ENCODE results near the gene APOD.
"Not testable (repeated sequence)": the region's sequence is repeated elsewhere in the genome, so short reads cannot be mapped to it uniquely, and the experiment has no call there.

APOD gene

GRCh38 chr3:195617784-195618659 is 34.3 kb upstream of the APOD start:
- DNase-seq: not testable (repeated sequence)

- not testable (repeated sequence) for DNase-seq
Observed at GRCh38 chr3:195617134-195617533, 33.4 kb upstream of the APOD start.

DNA sequence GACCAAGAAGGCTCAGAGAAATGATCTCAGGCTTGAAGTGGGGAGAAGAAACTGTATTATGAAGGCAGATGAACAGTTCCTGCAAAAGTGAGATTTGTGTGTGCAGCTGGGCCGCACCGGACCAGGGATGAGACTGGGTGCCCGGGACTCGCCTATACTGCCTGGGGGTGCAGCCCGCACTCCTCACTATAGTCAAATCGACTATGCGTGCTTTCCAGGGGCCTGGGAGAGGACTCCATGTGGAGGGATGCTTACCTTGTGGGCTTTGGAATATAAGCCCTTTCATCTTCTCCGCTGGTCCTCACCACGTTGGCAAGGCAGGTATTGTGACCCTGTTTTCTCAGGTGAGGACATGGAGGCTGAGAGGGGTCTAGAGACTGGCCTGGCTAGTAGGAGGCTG is 32.9 kb upstream of the APOD start:
- DNase-seq: no peak

DNA sequence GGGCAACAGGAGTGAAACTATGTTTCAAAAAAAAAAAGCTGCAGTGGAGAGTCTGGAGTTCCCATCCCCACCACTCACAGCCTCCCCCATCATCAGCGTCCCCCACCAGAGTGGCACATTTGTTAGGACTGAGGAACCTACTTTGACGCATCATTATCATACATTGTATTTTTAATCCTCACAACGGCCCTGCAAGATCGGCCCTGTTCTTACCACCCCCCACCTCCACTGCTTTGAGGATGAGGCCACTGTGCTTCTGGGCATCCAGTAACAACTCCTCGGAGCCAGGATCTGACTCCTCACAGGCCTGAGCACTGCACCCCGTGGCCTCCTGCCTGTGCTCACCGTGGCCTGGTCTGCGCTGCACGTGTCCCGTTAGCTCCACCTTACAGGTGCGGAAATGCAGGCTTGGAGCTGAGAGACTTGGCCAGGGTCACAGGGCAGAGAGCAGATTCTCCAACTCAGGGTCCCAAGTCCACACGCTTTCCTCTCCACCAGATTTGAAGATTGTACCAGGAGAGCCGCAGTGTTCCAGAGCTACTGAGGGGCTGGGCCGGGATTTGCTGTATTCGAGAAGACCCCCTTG is 32.3 kb upstream of the APOD start:
- DNase-seq: not testable (repeated sequence)

GRCh38 chr3:195614672-195615504 is 31.1 kb upstream of the APOD start:
- DNase-seq: not testable (repeated sequence)

- no peak for DNase-seq
Observed at GRCh38 chr3:195613468-195614069, 29.8 kb upstream of the APOD start.

GRCh38 chr3:195612075-195612800 is 28.5 kb upstream of the APOD start:
- no peak for DNase-seq

- DNase-seq: no peak
Observed at GRCh38 chr3:195609229-195609628, 25.5 kb upstream of the APOD start.

- DNase-seq: not testable (repeated sequence)
Observed at GRCh38 chr3:195601785-195602184, 18.0 kb upstream of the APOD start.

DNA sequence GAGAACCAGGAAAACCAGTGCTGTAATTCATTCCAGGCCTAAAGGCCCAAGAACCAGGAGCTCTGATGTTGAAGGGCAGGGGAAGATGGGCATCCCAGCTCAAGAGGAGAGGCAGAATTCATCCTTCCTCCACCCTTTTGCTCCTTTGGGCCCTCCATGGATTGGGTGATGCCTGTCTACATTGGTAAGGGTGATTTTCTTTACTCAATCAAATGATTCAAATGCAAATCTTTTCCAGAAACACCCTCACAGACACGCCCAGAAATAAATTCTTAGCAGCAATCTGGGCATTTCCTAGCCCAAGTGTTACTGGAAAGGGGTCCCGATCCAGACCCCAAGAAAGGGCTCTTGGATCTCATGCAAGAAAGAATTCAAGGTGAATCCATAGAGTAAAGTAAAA is 17.6 kb upstream of the APOD start:
- DNase-seq: no peak

DNA sequence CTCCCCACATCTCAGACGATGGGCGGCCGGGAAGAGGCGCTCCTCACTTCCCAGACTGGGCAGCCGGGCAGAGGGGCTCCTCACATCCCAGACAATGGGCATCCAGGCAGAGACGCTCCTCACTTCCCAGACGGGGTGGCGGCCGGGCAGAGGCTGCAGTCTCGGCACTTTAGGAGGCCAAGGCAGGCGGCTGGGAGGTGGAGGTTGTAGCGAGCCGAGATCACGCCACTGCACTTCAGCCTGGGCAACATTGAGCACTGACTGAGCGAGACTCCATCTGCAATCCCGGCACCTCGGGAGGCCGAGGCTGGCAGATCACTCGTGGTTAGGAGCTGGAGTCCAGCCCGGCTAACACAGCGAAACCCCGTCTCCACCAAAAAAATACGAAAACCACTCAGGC is 16.2 kb upstream of the APOD start:
- DNase-seq: not testable (repeated sequence)

DNA sequence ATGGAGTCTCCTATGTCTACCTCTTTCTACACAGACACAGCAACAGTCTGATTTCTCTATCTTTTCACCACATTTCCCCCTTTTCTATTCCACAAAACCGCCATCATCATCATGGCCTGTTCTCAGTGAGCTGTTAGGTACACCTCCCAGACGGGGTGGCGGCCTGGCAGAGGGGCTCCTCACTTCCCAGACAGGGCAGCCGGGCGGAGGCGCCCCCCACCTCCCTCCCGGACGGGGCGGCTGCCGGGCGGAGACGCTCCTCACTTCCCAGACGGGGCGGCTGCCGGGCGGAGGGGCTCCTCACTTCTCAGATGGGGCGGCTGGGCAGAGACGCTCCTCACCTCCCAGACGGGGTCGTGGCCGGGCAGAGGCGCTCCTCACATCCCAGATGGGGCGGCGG is 15.8 kb upstream of the APOD start:
- not testable (repeated sequence) for DNase-seq

GRCh38 chr3:195597848-195598247 is 14.1 kb upstream of the APOD start:
- no peak for DNase-seq

DNA sequence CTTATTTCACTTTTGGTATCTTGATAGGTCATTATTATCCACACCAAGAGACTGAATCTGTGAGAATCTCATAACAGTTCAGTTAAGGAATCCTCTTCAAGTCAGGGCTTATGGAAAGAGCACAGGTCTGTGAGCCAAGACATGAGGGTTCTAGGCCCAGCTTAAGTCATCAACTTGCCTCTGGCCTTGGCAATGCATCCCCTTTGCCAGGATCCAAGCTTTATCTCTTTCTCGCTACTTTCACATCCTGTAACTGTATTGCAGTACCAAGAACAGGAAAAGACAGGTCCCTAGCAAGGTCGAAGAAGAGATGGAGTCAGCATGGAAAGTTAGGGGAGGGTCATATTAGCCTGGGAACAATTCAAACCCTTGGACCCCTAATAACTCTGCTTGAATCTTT is 13.5 kb upstream of the APOD start:
- no peak for DNase-seq

GRCh38 chr3:195596765-195597171 is 13.0 kb upstream of the APOD start:
- no peak for DNase-seq

DNA sequence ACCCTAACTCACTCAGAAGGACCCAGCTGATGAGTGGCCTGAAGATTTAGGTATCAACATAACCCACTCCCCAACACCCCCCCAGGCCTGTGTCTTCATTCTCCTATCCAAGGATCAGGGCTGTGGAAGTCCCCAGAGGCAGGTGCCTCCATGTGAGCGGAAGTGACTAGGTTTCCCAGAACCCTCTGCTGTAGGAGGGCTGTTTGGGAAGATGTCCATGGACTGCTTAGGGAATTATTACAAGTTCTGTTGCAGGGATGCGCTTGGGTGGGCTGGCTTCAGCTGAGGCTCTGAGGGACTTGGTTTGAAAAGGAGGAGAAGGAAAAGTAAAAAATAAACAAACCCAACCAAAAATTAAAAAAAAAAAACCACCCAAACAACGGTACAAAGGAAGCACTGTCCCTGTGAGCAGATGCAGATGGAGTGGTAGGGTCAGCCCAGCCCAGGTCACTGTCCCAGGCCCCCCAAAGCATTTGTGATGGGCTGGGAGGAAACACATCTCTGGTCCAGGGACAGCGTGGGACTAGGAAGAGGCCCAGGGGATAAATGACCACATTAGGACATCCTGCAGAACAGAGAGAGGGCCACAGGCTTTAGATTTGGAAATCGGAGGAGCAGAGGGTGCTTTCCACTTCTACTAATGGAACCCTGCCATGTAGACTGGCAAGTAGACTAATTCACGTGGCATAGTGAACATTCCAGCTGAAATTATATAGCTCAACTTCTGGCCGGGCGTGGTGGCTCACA is 12.2 kb upstream of the APOD start:
- no peak for DNase-seq

DNA sequence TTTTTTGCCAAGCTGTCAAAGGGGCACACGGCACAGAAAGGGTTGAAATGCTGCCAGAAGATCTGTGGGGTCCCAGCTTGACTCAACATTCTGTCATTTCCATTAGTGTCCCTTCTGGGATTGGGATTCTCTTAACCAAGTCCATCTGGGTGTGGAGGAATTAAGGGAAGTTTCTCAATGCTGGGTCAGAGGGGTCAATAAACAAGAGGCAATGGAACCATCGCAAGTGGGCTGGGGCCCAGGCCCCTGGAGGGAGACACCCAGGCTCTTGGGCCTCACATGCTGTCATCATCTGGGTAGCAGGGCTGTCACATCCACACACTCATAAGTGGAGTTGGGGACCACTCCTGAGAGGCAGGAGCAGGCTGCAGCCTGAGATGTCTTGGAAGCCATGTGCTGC is 8.1 kb upstream of the APOD start:
- DNase-seq: no peak

GRCh38 chr3:195591220-195591619 is 7.5 kb upstream of the APOD start:
- DNase-seq: no peak

GRCh38 chr3:195590381-195590780 is 6.6 kb upstream of the APOD start:
- DNase-seq: not testable (repeated sequence)

- DNase-seq: not testable (repeated sequence)
Observed at GRCh38 chr3:195589796-195590195, 6.1 kb upstream of the APOD start.

GRCh38 chr3:195587824-195588223 is 4.1 kb upstream of the APOD start:
- DNase-seq: no peak

GRCh38 chr3:195587406-195587805 is 3.7 kb upstream of the APOD start:
- DNase-seq: no peak
